GM19238 (cell line): ENCODE data around the gene MED25.
A peak's percentile ranks its signal among the peaks of the same experiment; 100 is the strongest.

ENCODE experiments used
- DNase-seq: peaks from one replicate; pipeline ENCODE4 v3.0.0; 2011; ENCODE audit warnings: low spot score; ENCODE audit not compliant: insufficient read length

MED25 gene

GRCh38 chr19:49817964-49818648, at the start of gene MED25:
Gene MED25, plus strand, starts transcription at chr19:49818289. Its CDS starts 53 bp downstream, at chr19:49818342.
- DNase-seq = peak; percentile 84

DNA sequence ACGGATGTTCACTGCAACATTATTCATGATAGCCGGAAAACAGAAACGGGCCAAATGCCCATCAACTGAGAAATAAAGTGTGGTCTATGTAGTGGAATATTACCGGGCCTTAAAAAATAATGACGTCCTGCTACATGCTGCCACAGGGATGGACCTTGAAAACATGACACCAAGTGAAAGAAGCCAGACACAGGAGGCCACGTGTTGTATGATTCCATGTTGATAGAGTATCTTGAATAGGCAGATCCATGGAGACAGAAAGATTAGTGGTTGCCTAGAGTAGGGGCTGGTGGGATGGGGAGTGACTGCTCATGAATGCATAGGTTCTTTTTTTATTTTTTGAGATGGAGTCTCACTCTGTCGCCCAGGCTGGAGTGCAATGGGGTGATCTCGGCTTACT, 47.6 kb upstream of the MED25 start:
- no peak for DNase-seq

- DNase-seq = no peak
These were observed 46.4 kb upstream of the MED25 start for GRCh38 chr19:49771674-49772139.

DNA sequence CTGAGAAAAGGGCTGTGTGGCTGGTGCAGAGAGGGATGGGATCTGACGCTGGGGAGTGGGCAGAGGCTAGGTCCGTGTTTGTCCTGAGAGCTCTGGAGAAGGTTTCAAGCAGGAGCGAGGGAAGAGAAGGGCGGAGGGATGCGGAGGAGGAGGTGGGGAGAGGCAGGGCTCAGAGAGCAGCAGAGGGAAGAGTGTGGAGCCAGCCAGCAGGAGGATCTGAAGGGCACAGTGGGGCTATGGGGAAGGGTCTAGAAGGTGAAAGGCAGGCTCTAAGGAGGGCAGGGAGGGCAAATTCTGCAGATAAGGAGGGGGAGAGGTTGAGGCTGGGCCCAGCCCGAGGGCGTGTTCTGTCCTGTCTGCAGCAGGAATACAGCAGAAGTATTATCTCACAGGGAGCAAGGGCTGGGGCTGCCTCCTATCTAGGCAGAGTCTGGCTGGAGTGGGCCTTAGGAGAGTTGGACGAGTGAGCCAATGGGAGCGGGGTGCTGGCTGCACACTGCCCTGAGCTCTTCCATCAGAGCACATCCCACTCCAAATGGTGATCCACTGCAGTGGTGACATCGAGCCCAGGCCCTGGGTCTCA, 45.1 kb upstream of the MED25 start:
- no peak for DNase-seq

GRCh38 chr19:49773663-49774350, 44.3 kb upstream of the MED25 start:
- no peak for DNase-seq

GRCh38 chr19:49774969-49775368, 43.1 kb upstream of the MED25 start:
- no peak for DNase-seq

DNA sequence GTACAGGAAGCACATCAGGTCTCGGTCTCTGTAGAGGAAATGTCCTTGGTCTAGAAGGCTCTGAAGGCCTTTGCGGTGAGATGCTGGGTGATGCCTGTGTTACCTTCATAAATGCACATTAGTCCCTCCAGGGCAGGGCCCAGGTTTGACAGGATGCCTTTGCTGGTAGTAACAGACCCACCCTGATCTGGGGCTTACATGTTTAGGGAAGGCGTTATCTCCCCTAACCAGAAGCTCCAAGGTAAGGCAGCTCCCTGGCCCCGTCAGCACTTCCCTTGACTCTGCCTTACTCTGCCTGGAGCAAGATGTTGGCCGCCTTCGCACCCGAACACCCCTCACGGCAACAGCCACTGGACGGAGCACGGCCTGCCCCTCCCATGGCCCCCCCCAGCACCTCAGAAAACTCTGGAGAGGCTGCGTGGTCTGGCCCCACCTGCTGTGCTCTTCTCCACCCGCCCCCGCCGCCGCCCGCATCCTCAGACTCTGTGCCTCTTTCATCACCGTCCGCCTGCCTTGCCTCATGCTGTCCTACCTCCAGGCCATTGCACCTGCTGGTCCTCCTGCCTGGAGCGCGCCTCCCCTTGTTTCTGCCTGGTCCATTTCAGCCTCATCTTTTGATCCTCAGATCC, 42.2 kb upstream of the MED25 start:
- no peak for DNase-seq

DNA sequence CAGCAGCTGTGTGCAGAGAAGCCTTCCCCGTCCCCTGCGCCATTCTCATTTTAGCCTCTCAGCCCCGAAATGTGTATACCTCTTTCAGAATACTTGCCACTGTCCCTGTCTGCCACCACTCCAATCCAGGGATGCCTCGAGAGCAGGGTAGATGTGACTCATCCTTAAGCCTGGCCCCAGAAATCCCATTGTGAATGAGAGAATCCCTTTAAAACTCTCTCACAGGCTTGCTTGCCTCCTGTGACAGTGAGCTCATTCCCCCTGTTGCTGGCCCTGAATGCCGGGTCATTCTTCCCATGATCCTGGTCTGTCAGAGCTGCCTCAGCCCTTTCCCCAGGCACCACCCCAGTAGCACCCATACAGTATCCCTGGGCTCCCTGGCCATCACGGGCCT, 41.7 kb upstream of the MED25 start:
- DNase-seq = no peak

DNA sequence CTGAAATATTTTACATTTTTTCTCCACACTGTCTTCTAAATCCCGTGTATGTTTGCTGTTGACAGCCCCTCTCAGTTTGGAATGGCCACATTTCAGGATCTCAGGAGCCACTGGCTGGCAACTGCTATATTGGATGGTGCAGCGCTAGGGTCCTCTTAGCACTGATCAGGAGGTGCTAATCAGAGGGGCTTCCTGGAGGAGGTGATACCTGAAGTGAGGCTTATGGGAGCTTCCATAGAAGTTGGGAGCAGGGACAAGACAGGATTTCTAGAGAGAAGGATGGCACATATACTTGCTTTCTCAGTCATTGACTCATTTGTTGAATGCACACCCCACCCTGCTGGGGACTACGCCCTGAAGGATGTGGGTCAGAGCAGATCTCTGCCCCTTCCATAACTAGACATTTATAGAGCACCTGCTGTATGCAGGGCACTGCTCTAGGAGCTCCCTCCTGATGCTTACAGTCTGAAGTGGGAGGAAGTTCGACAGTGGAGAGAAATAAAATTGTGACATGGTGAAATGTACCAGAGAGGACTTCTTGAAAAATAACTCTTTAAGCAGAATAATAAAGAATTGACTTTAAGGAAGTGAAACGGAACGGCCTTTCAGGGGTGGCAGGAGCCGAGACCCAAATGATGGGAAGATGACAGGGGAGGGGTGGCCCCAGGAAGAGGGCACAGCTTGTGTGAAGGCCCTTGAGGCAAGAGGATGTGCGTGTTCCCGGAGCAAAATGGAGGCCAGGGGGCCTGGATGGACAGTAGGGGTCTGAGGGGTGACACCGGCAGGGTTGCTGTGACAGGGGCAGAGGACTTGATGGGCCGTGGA, 38.1 kb upstream of the MED25 start:
- no peak for DNase-seq

- no peak for DNase-seq
These were observed 37.2 kb upstream of the MED25 start for GRCh38 chr19:49780861-49781260.

DNA sequence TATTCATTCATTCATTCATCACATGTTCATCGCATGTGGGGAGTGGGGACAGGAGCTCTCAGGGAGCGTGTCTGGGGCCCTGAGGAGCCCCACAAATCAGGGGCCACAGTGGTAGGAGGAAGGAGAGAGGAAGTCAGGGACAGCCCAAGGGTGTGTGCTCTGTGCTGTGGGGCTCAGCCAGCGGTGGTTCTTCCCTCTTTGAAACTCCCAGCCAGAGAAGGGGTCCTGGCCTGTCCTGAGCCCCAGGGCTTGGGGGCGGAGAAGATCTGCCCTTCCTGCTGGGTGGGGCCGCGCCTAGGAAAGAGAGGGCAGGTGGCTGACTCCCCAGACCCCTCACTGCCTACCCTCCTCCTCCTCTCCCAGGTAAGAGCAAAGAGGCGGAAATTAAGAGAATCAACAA, 36.7 kb upstream of the MED25 start:
- no peak for DNase-seq

DNA sequence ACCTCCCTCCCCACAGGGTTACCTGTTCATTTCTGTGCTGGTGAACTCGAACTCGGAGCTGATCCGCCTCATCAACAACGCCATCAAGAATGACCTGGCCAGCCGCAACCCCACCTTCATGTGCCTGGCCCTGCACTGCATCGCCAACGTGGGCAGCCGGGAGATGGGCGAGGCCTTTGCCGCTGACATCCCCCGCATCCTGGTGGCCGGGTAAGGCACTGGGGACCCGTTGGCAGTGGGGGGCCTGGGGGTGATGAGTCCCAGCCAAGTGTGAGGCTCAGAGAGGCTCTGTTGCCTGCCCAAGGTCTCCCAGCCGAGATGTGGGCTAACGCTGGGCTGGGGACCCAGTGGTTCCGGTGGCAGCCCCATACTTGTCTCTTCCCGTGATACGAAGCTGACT, 35.6 kb upstream of the MED25 start:
- no peak for DNase-seq

GRCh38 chr19:49786376-49786820, 31.7 kb upstream of the MED25 start:
- DNase-seq = no peak

DNA sequence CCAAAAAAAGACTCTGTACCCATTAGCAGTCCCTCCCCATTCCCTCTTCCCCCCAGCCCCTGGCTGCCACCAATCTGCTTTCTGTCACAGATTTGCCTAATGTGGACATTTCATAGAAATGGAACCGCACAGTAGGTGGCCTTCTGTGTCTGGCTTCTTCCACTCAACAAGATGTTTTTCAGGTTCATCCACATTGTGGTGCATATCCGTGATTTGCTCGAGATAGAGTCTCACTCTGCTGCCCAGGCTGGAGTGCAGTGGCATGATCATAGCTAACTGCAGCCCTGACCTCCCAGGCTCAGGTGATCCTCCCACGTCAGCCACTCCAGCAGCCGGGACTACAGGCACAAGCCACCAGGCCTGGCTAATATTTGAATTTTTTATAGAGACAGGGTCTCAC, 30.3 kb upstream of the MED25 start:
- no peak for DNase-seq

GRCh38 chr19:49788857-49789256, 29.2 kb upstream of the MED25 start:
- DNase-seq = no peak

DNA sequence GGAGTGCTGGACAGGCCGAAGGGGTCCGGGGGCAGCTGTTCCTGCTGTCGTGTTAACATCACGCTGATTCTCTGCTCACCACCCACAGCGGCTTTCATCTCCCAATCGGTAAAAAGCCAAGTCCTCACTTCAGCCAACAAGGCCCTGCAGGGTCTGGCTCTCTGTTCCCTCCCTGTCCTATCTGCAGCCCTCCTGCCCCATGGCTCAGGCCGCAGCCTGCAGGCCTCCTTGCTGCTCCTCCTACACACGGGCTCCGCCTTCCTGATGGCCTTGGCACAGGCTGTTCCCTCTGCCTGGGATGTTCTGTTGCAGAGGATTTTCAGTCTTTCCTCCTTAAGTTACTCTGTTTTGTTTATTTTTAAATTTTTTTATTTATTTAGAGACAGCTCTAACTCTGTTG, 27.2 kb upstream of the MED25 start:
- DNase-seq = no peak

DNA sequence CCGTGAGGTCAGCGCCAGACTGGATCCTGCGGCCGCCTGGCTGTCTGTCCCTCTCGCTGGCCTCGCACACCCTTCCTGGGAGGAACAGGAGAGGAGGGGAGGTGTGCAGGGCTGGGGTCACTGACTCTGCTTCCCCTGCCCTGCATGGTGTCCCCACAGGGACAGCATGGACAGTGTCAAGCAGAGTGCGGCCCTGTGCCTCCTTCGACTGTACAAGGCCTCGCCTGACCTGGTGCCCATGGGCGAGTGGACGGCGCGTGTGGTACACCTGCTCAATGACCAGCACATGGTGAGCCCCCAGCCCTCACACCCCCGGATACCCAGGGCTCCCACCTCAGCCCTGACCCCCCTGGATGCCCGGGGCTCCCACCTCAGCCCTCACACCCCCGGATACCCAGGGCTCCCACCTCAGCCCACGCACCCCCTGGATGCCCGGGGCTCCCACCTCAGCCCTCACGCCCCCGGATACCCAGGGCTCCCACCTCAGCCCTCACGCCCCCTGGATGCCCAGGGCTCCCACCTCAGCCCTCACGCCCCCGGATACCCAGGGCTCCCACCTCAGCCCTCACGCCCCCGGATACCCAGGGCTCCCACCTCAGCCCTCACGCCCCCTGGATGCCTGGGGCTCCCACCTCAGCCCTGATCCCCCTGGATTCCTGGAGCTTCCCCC, 26.2 kb upstream of the MED25 start:
- DNase-seq = no peak

- no peak for DNase-seq
These were observed 25.1 kb upstream of the MED25 start for GRCh38 chr19:49792829-49793560.

DNA sequence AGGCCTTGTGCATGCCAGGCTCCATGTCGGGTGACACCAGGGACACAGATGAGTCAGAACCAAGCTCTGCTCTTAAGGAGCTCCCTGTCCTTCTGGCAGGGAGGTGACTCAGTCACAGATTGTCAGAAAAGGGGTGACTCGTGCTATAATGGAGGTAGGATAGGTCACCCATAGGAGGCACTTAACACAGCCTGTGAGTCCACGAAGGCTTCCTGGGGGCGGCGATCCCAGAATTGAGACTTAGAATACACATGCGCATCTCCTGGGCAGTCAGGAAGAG, 24.6 kb upstream of the MED25 start:
- DNase-seq = no peak

- no peak for DNase-seq
These were observed 22.5 kb upstream of the MED25 start for GRCh38 chr19:49795615-49796014.
